Panc1 (cell line): ENCODE measurements around the gene MTHFD2L.

Source experiments
- POLR2AphosphoS5 ChIP-seq: IDR thresholded peaks from 2 replicates; pipeline ENCODE4 v1.6.1; 2012; ENCODE audit warnings: mild to moderate bottlenecking, low read depth, low read length, moderate library complexity
- TCF7L2 ChIP-seq: IDR thresholded peaks from 2 replicates; pipeline ENCODE4 v1.6.1; 2011; ENCODE audit warnings: mild to moderate bottlenecking, low read depth, low read length, inconsistent platforms
- TF ChIP-seq, protein P1 (sequence below): fragments of 450-650 bp; IDR thresholded peaks from 2 replicates; pipeline ENCODE4 v1.5.1; 2017; ENCODE audit warnings: mild to moderate bottlenecking
- TF ChIP-seq, protein P2 (sequence below), 2 experiments: IDR thresholded peaks; 2 replicates each; pipeline ENCODE4 v1.6.1; 2011 to 2012; ENCODE audit warnings: low read depth in 2 of 2, control low read depth in 1 of 2, low read length in 1 of 2, mild to moderate bottlenecking in 1 of 2, moderate library complexity in 1 of 2; ENCODE audit not compliant: insufficient read depth in 1 of 2

DNA sequence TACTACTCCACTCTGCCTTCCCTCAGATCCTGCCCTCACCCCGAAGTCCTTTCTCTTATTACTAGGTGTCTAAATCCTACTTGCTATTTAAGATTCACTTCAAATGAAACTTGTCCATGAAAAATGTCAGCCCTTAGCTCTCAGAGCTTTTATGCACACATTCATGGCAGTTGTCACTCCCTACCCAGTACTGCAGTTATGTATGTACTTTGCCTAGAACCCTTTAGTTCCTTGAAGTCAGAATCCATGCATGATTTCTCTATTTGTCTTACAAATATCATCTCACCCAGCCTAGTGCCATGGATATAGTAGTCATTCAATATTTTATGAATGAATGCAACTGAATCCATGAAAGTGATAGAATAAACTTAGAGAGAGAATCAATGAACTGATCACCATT lies 147.1 kb downstream of the MTHFD2L start:
- TF ChIP-seq, protein P1, sequence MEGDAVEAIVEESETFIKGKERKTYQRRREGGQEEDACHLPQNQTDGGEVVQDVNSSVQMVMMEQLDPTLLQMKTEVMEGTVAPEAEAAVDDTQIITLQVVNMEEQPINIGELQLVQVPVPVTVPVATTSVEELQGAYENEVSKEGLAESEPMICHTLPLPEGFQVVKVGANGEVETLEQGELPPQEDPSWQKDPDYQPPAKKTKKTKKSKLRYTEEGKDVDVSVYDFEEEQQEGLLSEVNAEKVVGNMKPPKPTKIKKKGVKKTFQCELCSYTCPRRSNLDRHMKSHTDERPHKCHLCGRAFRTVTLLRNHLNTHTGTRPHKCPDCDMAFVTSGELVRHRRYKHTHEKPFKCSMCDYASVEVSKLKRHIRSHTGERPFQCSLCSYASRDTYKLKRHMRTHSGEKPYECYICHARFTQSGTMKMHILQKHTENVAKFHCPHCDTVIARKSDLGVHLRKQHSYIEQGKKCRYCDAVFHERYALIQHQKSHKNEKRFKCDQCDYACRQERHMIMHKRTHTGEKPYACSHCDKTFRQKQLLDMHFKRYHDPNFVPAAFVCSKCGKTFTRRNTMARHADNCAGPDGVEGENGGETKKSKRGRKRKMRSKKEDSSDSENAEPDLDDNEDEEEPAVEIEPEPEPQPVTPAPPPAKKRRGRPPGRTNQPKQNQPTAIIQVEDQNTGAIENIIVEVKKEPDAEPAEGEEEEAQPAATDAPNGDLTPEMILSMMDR, result no peak
- TF ChIP-seq POLR2AphosphoS5 (no peak), TCF7L2 (no peak)
- TF ChIP-seq, protein P2, sequence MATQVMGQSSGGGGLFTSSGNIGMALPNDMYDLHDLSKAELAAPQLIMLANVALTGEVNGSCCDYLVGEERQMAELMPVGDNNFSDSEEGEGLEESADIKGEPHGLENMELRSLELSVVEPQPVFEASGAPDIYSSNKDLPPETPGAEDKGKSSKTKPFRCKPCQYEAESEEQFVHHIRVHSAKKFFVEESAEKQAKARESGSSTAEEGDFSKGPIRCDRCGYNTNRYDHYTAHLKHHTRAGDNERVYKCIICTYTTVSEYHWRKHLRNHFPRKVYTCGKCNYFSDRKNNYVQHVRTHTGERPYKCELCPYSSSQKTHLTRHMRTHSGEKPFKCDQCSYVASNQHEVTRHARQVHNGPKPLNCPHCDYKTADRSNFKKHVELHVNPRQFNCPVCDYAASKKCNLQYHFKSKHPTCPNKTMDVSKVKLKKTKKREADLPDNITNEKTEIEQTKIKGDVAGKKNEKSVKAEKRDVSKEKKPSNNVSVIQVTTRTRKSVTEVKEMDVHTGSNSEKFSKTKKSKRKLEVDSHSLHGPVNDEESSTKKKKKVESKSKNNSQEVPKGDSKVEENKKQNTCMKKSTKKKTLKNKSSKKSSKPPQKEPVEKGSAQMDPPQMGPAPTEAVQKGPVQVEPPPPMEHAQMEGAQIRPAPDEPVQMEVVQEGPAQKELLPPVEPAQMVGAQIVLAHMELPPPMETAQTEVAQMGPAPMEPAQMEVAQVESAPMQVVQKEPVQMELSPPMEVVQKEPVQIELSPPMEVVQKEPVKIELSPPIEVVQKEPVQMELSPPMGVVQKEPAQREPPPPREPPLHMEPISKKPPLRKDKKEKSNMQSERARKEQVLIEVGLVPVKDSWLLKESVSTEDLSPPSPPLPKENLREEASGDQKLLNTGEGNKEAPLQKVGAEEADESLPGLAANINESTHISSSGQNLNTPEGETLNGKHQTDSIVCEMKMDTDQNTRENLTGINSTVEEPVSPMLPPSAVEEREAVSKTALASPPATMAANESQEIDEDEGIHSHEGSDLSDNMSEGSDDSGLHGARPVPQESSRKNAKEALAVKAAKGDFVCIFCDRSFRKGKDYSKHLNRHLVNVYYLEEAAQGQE (IDR thresholded peaks at IDR 0.05; ENCODE audit: insufficient read depth in 1 of 2, low read depth in 2 of 2, low read length in 1 of 2), result no peak
